Vagina (tissue), 2 donors: ENCODE measurements around the gene ARMH4. TPM values are rescaled to one million over a fixed set of nuclear protein-coding genes. Genes with fewer than 3 reads are reported as not detected.

ENCODE experiments used
- DNase-seq, 2 donors: peaks; one replicate each; pipeline ENCODE4 v3.0.0-alpha.2; 2017; ENCODE audit errors: extremely low spot score in 2 of 2
- H3K27ac ChIP-seq: fragments of 200-600 bp; sonication (generic); one replicate; pipeline ENCODE4 v1.5.1; 2019
- H3K27me3 ChIP-seq: fragments of 200-600 bp; sonication (generic); one replicate; pipeline ENCODE4 v1.5.1; 2019
- H3K36me3 ChIP-seq, 2 donors: fragments of 200-600 bp; sonication (generic); one replicate each; pipeline ENCODE4 v1.5.1; 2017 to 2019
- H3K4me1 ChIP-seq: fragments of 200-600 bp; sonication (generic); one replicate; pipeline ENCODE4 v1.5.1; 2019
- H3K4me3 ChIP-seq, 2 donors: fragments of 200-600 bp; sonication (generic); 1 replicate in 1 of 2; 2 replicates in 1 of 2; pipeline ENCODE4 v1.5.1; 2016 to 2019
- H3K9me3 ChIP-seq: fragments of 200-600 bp; sonication (generic); one replicate; pipeline ENCODE4 v1.5.1; 2019
- POLR2A ChIP-seq, 2 donors: fragments of 450-650 bp; IDR thresholded peaks; one replicate each; pipeline ENCODE4 v1.6.1; 2017; ENCODE audit warnings: antibody characterized with exemption in 2 of 2, mild to moderate bottlenecking in 2 of 2, moderate library complexity in 2 of 2
- POLR2AphosphoS5 ChIP-seq, 2 donors: sonication (generic); formaldehyde crosslinking; IDR thresholded peaks; one replicate each; pipeline ENCODE4 v1.9.0; 2017; ENCODE audit warnings: antibody characterized with exemption in 2 of 2, mild to moderate bottlenecking in 2 of 2, low read depth in 1 of 2; ENCODE audit not compliant: insufficient read depth in 1 of 2
- intact Hi-C: fragments of 100-400 bp; cut with DNase I; formaldehyde crosslinking; loops from one replicate; pipeline ENCODE4 v1.15.1; 2023
- total RNA-seq: library from RNA; depleted of rRNA; stranded (reverse); fragments of >200 nt; gene quantifications from one replicate; pipeline ENCODE4 v1.2.3, GENCODE V29; 2016
- TF ChIP-seq, protein P1 (sequence below), 3 experiments: fragments of 450-650 bp in 2 of 3; fragments of 200-600 bp in 1 of 3; sonication (generic) in 1 of 3; IDR thresholded peaks; one replicate each; pipeline ENCODE4 v1.5.1; 2017 to 2019; ENCODE audit warnings: antibody characterized with exemption in 3 of 3, mild to moderate bottlenecking in 2 of 3, moderate library complexity in 2 of 3

ARMH4 gene
- total RNA-seq, 1 donor from 2014 or later = 5.2 TPM

DNA sequence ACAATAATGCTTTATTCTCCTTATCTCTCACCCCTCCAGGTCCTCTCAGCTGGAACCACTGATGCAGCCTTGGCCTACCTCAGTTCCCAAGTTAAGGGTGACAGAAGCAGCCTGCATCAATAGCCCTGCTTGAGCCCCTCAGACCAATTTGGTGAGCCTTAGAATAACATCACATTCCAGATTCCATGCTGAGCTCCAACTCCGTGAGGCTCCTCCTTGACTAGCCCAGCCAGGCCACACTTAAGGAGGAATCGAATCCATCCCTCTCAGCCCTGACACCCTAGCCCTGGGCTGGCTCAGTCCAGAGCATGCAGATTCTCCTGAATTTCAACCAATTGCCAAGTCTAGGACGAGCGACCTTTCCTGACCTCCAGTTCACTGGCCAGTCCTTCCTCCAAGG lies 91.1 kb downstream of the ARMH4 start:
- H3K27me3 ChIP-seq = no peaks in the 10 kb centered on the region
- intact Hi-C loops = no loop called here
- TF ChIP-seq POLR2A (IDR thresholded peaks at IDR 0.05) = no peak
- no peak for TF ChIP-seq POLR2AphosphoS5 (IDR thresholded peaks at IDR 0.05; ENCODE audit: insufficient read depth in 1 of 2, low read depth in 1 of 2)
- TF ChIP-seq, protein P1, sequence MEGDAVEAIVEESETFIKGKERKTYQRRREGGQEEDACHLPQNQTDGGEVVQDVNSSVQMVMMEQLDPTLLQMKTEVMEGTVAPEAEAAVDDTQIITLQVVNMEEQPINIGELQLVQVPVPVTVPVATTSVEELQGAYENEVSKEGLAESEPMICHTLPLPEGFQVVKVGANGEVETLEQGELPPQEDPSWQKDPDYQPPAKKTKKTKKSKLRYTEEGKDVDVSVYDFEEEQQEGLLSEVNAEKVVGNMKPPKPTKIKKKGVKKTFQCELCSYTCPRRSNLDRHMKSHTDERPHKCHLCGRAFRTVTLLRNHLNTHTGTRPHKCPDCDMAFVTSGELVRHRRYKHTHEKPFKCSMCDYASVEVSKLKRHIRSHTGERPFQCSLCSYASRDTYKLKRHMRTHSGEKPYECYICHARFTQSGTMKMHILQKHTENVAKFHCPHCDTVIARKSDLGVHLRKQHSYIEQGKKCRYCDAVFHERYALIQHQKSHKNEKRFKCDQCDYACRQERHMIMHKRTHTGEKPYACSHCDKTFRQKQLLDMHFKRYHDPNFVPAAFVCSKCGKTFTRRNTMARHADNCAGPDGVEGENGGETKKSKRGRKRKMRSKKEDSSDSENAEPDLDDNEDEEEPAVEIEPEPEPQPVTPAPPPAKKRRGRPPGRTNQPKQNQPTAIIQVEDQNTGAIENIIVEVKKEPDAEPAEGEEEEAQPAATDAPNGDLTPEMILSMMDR (IDR thresholded peaks at IDR 0.05) = no peak
- no peak overlapping the region for H3K27ac ChIP-seq
- no peak overlapping the region for H3K4me3 ChIP-seq
- no peak for DNase-seq
- H3K36me3 ChIP-seq = no peaks in the 10 kb centered on the region
- H3K9me3 ChIP-seq = no peaks in the 10 kb centered on the region
- H3K4me1 ChIP-seq = no peaks in the 10 kb centered on the region

DNA sequence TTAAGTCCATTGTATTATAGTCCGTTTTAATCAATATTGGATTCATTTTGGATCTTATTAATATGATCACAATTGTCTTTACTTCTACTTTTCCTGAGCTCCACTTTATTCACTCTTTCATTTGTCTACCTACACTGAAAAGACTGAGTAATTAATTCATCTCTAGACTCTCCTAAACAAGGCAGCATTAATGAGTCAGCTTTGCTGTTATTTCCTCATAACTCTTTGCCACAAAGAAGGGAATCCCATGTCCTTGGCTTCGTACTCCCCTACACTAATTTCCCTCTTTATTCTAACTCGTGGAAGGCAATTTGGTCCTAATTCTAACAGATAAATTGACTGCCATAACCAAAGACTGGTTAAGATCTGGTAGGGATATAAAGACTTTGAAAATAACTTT lies 91.9 kb downstream of the ARMH4 start:
- H3K36me3 ChIP-seq = no peaks in the 10 kb centered on the region
- TF ChIP-seq, protein P1 (IDR thresholded peaks at IDR 0.05) = no peak
- TF ChIP-seq POLR2A (IDR thresholded peaks at IDR 0.05) = no peak
- no peak overlapping the region for H3K4me3 ChIP-seq
- H3K27me3 ChIP-seq = no peaks in the 10 kb centered on the region
- H3K27ac ChIP-seq = no peak overlapping the region
- no peaks in the 10 kb centered on the region for H3K9me3 ChIP-seq
- no peak for DNase-seq
- intact Hi-C loops = no loop called here
- no peaks in the 10 kb centered on the region for H3K4me1 ChIP-seq

DNA sequence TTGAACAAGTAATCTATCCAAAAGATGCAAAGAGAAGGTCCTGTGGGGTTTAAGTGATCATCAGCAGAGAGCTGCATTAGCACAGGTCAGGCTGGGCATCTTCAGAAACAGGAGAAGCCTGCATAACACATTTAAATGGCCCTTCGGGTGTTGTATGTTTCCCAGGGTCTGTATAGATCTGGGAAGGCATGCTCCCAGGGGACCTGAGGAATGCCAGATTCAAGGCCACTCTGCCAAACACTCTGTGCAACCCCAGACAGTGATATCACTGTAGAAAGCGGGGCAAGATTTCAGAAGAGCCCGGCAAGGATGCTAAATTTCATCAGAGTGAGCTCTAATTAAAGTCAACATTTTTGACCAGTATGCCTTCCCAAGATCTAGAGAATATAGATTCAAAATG lies 92.9 kb downstream of the ARMH4 start:
- intact Hi-C loops = no loop called here
- H3K9me3 ChIP-seq = no peaks in the 10 kb centered on the region
- H3K4me3 ChIP-seq = no peak overlapping the region
- no peaks in the 10 kb centered on the region for H3K27me3 ChIP-seq
- H3K36me3 ChIP-seq = no peaks in the 10 kb centered on the region
- no peaks in the 10 kb centered on the region for H3K4me1 ChIP-seq
- TF ChIP-seq POLR2A (IDR thresholded peaks at IDR 0.05) (no peak), POLR2AphosphoS5 (IDR thresholded peaks at IDR 0.05; ENCODE audit: insufficient read depth in 1 of 2, low read depth in 1 of 2) (no peak)
- TF ChIP-seq, protein P1 (IDR thresholded peaks at IDR 0.05) = no peak
- H3K27ac ChIP-seq = no peak overlapping the region
- DNase-seq = no peak

DNA sequence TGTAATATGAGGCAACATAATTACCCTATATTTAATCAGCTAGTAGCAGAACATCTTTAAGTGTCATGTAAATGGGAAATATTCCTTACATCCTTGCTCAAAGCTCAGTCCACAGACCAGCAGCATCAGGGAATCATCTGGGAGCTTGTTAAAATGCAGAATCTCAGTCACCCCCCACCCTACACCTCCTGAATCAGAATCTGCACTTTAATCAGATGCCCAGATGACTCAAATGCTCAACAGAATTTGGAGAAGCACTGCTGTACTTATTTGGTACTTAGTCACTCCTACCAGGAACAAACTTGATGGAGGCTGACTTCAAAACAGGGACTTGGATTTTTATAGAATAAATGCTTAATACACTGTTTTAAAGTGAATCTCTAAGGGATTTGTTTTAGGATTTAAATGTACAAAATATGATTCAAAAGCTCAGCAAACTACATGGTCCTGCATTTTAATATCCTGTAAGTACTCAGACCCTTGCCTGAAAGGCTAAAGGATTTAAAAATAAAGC lies 96.5 kb downstream of the ARMH4 start:
- no peaks in the 10 kb centered on the region for H3K4me1 ChIP-seq
- no peak overlapping the region for H3K4me3 ChIP-seq
- no peak for DNase-seq
- no peaks in the 10 kb centered on the region for H3K9me3 ChIP-seq
- no peaks in the 10 kb centered on the region for H3K27me3 ChIP-seq
- no peak overlapping the region for H3K27ac ChIP-seq
- H3K36me3 ChIP-seq = no peaks in the 10 kb centered on the region
- intact Hi-C loops = no loop called here
- no peak for TF ChIP-seq POLR2A (IDR thresholded peaks at IDR 0.05)
- TF ChIP-seq POLR2AphosphoS5 (IDR thresholded peaks at IDR 0.05; ENCODE audit: insufficient read depth in 1 of 2, low read depth in 1 of 2) = no peak
- TF ChIP-seq, protein P1 (IDR thresholded peaks at IDR 0.05) = no peak

DNA sequence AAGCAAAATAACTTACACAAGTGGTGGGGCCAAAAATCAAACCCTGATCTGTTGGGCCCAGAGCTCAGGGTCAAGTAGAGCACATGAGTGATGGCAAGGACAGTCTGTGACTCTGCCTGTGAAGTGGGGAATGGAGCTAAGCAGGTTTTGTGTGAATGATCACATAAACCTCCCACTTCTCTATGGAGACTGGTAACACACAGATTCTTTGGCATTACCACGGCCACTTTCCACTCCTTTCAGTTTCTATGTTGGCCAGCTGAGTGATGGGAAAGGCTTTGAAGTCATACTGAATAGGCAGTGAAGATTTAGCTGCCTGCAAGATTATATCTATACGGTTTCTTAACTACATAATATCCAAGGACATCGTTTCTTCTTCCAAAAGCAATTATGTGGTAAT lies 97.9 kb downstream of the ARMH4 start:
- TF ChIP-seq, protein P1 (IDR thresholded peaks at IDR 0.05) = no peak
- TF ChIP-seq POLR2A (IDR thresholded peaks at IDR 0.05) (no peak), POLR2AphosphoS5 (IDR thresholded peaks at IDR 0.05; ENCODE audit: insufficient read depth in 1 of 2, low read depth in 1 of 2) (no peak)
- H3K4me1 ChIP-seq = no peaks in the 10 kb centered on the region
- no peak overlapping the region for H3K4me3 ChIP-seq
- intact Hi-C loops = no loop called here
- H3K9me3 ChIP-seq = no peaks in the 10 kb centered on the region
- H3K27ac ChIP-seq = no peak overlapping the region
- no peak for DNase-seq
- H3K27me3 ChIP-seq = no peaks in the 10 kb centered on the region
- H3K36me3 ChIP-seq = no peaks in the 10 kb centered on the region
